H1 (cell line): Measurements from ENCODE around the gene RIOK3.

ENCODE experiments used
- ATF3 ChIP-seq: IDR thresholded peaks from 2 replicates; pipeline ENCODE4 v1.6.1; 2011; ENCODE audit warnings: low read depth, mild to moderate bottlenecking, low read length; ENCODE audit not compliant: insufficient read depth
- EGR1 ChIP-seq: IDR thresholded peaks from 2 replicates; pipeline ENCODE4 v1.6.1; 2011; ENCODE audit warnings: low read depth, low read length, borderline replicate concordance
- EP300 ChIP-seq, 2 experiments: IDR thresholded peaks; 1 replicate in 1 of 2; 2 replicates in 1 of 2; pipeline ENCODE4 v1.6.1; 2011 to 2012; ENCODE audit warnings: low read depth in 2 of 2, low read length in 2 of 2, mild to moderate bottlenecking in 2 of 2, borderline replicate concordance in 1 of 2, inconsistent platforms in 1 of 2, moderate library complexity in 1 of 2
- RAD21 ChIP-seq, 2 experiments: IDR thresholded peaks in 1 of 2; conservative IDR thresholded peaks in 1 of 2; 2 replicates each; pipeline ENCODE4 v1.6.1; 2011; ENCODE audit warnings: low read depth in 2 of 2, low read length in 2 of 2, improper control_type of control experiment in 1 of 2, inconsistent platforms in 1 of 2, mild to moderate bottlenecking in 1 of 2, moderate library complexity in 1 of 2
- SUZ12 ChIP-seq: fragments of 200-600 bp; sonication (generic); IDR thresholded peaks from 2 replicates; pipeline ENCODE4 v1.6.1; 2012; ENCODE audit warnings: mild to moderate bottlenecking, inconsistent platforms, low read length, moderate library complexity, mixed read lengths
- TAF1 ChIP-seq: IDR thresholded peaks from 2 replicates; pipeline ENCODE4 v1.6.1; 2011; ENCODE audit warnings: mild to moderate bottlenecking, low read depth, low read length
- TAF7 ChIP-seq: optimal IDR thresholded peaks from 2 replicates; pipeline ENCODE3; 2011; ENCODE audit warnings: low read depth, mild to moderate bottlenecking, inconsistent platforms, low read length, moderate library complexity, borderline replicate concordance
- ZNF274 ChIP-seq: IDR thresholded peaks from 2 replicates; pipeline ENCODE4 v1.7.0; 2012; ENCODE audit warnings: low read length, borderline replicate concordance; ENCODE audit errors: extremely low read depth
- TF ChIP-seq, protein P1 (sequence below): IDR thresholded peaks from 2 replicates; pipeline ENCODE4 v1.6.1; 2011; ENCODE audit warnings: low read length, improper control_type of control experiment

DNA sequence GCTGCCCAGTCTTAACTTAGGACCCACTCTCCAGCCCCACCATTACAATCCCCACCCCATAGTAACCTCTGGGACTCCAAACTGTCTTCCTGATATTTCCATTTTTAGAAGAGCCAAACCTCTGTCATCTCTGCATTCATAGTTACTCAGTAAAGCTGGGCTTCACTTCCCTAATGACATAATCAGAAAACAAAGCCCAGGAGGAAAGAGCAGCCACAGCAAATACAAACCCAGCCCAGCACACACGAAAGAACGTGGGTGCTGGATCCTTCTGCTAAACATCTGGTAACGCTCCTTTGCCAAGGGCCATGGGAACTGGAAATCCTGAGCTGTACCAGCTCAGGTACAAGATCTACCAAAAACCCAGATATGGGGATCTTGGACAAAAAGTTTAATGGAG is 36.8 kb upstream of the RIOK3 start:
- TF ChIP-seq TAF1: no peak
- no peak for TF ChIP-seq EP300 (IDR thresholded peaks at IDR 0.05; ENCODE audit: borderline replicate concordance in 1 of 2, low read depth in 2 of 2, low read length in 2 of 2)
- TF ChIP-seq SUZ12: no peak
- no peak for TF ChIP-seq RAD21 (IDR thresholded peaks at IDR 0.05 in 1 of 2, conservative IDR thresholded peaks at IDR 0.05 in 1 of 2; ENCODE audit: low read depth in 2 of 2, low read length in 2 of 2)
- no peak for TF ChIP-seq EGR1
- TF ChIP-seq, protein P1, sequence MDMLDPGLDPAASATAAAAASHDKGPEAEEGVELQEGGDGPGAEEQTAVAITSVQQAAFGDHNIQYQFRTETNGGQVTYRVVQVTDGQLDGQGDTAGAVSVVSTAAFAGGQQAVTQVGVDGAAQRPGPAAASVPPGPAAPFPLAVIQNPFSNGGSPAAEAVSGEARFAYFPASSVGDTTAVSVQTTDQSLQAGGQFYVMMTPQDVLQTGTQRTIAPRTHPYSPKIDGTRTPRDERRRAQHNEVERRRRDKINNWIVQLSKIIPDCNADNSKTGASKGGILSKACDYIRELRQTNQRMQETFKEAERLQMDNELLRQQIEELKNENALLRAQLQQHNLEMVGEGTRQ: no peak
- TF ChIP-seq ATF3: no peak
- TF ChIP-seq TAF7: no peak
- no peak for TF ChIP-seq ZNF274
